ENCODE measurements around the gene BACH2. TPM values are rescaled to one million over a fixed set of nuclear protein-coding genes. Genes with fewer than 3 reads are reported as not detected.

Gene BACH2
- polyA plus RNA-seq, 1 experiment = 0.10 TPM

GRCh38 chr6:89980353-89980752 is 316.3 kb downstream of the BACH2 start:
- ChIA-PET POLR2A (no interaction called here), CTCF (interaction anchor here (0.6 kb wide), 1 partner anchor 576 kb away, joined by 4 read pairs; no protein-coding TSS in a partner anchor)
- DNase-seq (ENCODE audit: low read depth) = no peak
- no peak for TF ChIP-seq CTCF (IDR thresholded peaks at IDR 0.05; ENCODE audit: insufficient read depth, low read depth, low read length)
- Histone ChIP-seq H3K27me3 (ENCODE audit: control insufficient read depth, insufficient read depth, low read length) (peaks cover 1% of the 10 kb centered on the region; the same call in 1 of the 2 replicates), H3K4me3 (ENCODE audit: low read depth, low read length) (no peak overlapping the region), H3K36me3 (ENCODE audit: control insufficient read depth, insufficient read depth, low read length) (no peaks in the 10 kb centered on the region)

- CTCF ChIA-PET = interaction anchor here (2.4 to 2.6 kb wide), 2 partner anchors 39 to 500 kb away, joined by 8 to 11 read pairs; no protein-coding TSS in a partner anchor
- no peak for TF ChIP-seq CTCF (IDR thresholded peaks at IDR 0.05; ENCODE audit: insufficient read depth, low read depth, low read length)
- no peak for DNase-seq (ENCODE audit: low read depth)
- POLR2A ChIA-PET = no interaction called here
- Histone ChIP-seq H3K27me3 (ENCODE audit: control insufficient read depth, insufficient read depth, low read length) (peaks cover 1% of the 10 kb centered on the region; the same call in 1 of the 2 replicates), H3K4me3 (ENCODE audit: low read depth, low read length) (no peak overlapping the region), H3K36me3 (ENCODE audit: control insufficient read depth, insufficient read depth, low read length) (no peaks in the 10 kb centered on the region)
Measured at GRCh38 chr6:89979481-89980119, 317.0 kb downstream of the BACH2 start.

- DNase-seq (ENCODE audit: low read depth) = no peak
- Histone ChIP-seq H3K36me3 (ENCODE audit: control insufficient read depth, insufficient read depth, low read length) (no peaks in the 10 kb centered on the region), H3K27me3 (ENCODE audit: control insufficient read depth, insufficient read depth, low read length) (peaks cover under 1% of the 10 kb centered on the region; the same call in 1 of the 2 replicates), H3K4me3 (ENCODE audit: low read depth, low read length) (no peak overlapping the region)
- no peak for TF ChIP-seq CTCF (IDR thresholded peaks at IDR 0.05; ENCODE audit: insufficient read depth, low read depth, low read length)
- POLR2A ChIA-PET = no interaction called here
- CTCF ChIA-PET = interaction anchor here (1.2 to 2.6 kb wide), 3 partner anchors 38 to 501 kb away, joined by 3 to 11 read pairs (median 8); no protein-coding TSS in a partner anchor
Measured at GRCh38 chr6:89978749-89979145, 317.9 kb downstream of the BACH2 start.

- CTCF ChIA-PET = interaction anchor here (1.2 to 2.6 kb wide), 4 partner anchors 38 to 501 kb away, joined by 3 to 11 read pairs (median 6); no protein-coding TSS in a partner anchor
Measured at GRCh38 chr6:89977808-89978748, 318.6 kb downstream of the BACH2 start.

More at GRCh38 chr6:89977808-89978748, 318.6 kb downstream of the BACH2 start:
- no peak for TF ChIP-seq CTCF (IDR thresholded peaks at IDR 0.05; ENCODE audit: insufficient read depth, low read depth, low read length)
- POLR2A ChIA-PET = no interaction called here
- DNase-seq (ENCODE audit: low read depth) = peak; percentile 26
- Histone ChIP-seq H3K4me3 (ENCODE audit: low read depth, low read length) (no peak overlapping the region), H3K36me3 (ENCODE audit: control insufficient read depth, insufficient read depth, low read length) (no peaks in the 10 kb centered on the region), H3K27me3 (ENCODE audit: control insufficient read depth, insufficient read depth, low read length) (no peaks in the 10 kb centered on the region)

All from BJ (cell line).